Esophagus muscularis mucosa (tissue), 4 donors: ENCODE results near the gene HOXC9.

Experiments used
- EP300 ChIP-seq: sonication (generic); formaldehyde crosslinking; IDR thresholded peaks from one replicate; pipeline ENCODE4 v1.6.1; 2017; ENCODE audit warnings: antibody characterized with exemption
- POLR2A ChIP-seq: fragments of 450-650 bp; IDR thresholded peaks from one replicate; pipeline ENCODE4 v1.6.1; 2017; ENCODE audit warnings: antibody characterized with exemption, moderate library complexity, mild to moderate bottlenecking, low read depth
- POLR2AphosphoS5 ChIP-seq, 2 donors: sonication (generic); formaldehyde crosslinking; IDR thresholded peaks; one replicate each; pipeline ENCODE4 v1.6.1; 2017; ENCODE audit warnings: antibody characterized with exemption in 2 of 2
- TF ChIP-seq, protein P1 (sequence below), 3 experiments: fragments of 200-600 bp in 2 of 3; fragments of 450-650 bp in 1 of 3; sonication (generic) in 2 of 3; IDR thresholded peaks; one replicate each; pipeline ENCODE4 v1.5.1; 2017 to 2019; ENCODE audit warnings: antibody characterized with exemption in 3 of 3, mild to moderate bottlenecking in 2 of 3, moderate library complexity in 1 of 3

DNA sequence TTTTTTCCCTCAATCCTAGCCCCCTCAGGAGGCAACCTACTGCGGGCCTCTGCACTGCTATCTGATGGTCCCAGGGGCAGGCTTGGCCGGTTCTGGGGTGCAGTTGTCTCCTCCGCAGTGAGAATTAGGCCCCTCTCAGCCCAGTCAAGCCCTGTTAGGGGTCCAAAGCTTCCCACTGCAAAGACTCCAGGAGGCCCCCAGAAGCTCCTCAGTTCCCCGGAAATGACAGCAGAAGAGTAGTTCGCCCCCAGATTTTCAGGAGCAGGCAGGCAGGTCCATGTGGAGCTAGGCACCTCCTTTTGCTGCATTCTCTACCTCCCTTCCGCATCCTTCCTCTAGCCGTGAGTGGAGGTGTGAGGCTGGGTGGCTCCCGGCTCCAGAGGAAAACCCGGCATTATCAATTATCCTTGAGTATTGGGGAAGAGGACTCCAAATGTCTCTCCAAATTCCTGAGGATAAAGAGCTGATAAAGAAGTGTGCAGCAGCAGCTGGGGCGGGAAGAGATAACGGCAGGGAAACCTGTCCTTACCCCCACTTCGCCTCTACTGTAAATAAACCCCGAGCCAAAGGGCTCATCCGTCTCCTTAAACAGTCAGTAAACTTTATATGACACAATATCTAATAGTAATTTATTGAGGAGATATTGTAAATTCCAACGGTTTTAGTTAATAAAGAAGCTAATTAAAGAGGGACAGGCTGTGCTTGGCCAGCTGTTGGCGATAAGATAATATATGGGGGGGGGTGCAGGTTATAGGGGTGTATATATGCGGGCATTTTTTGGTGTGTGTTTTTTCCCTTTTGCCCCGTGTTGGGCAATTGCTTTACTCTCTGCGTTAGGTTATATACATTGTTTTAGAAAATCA lies 45.9 kb upstream of the HOXC9 start:
- TF ChIP-seq, protein P1, sequence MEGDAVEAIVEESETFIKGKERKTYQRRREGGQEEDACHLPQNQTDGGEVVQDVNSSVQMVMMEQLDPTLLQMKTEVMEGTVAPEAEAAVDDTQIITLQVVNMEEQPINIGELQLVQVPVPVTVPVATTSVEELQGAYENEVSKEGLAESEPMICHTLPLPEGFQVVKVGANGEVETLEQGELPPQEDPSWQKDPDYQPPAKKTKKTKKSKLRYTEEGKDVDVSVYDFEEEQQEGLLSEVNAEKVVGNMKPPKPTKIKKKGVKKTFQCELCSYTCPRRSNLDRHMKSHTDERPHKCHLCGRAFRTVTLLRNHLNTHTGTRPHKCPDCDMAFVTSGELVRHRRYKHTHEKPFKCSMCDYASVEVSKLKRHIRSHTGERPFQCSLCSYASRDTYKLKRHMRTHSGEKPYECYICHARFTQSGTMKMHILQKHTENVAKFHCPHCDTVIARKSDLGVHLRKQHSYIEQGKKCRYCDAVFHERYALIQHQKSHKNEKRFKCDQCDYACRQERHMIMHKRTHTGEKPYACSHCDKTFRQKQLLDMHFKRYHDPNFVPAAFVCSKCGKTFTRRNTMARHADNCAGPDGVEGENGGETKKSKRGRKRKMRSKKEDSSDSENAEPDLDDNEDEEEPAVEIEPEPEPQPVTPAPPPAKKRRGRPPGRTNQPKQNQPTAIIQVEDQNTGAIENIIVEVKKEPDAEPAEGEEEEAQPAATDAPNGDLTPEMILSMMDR (IDR thresholded peaks at IDR 0.05) = no peak
- TF ChIP-seq POLR2A (no peak), EP300 (no peak), POLR2AphosphoS5 (IDR thresholded peaks at IDR 0.05) (no peak)
